K562 (cell line): ENCODE data around the gene TMEM39A. TPM values are rescaled to one million over a fixed set of nuclear protein-coding genes. Genes with fewer than 3 reads are reported as not detected.
A peak's percentile ranks its signal among the peaks of the same experiment; 100 is the strongest.

Experiments used
- FOXK1 ChIP-seq: sonication (generic); formaldehyde crosslinking; IDR thresholded peaks from 2 replicates; pipeline ENCODE4 v1.8.0; 2022; ENCODE audit warnings: missing genetic modification reagents, mild to moderate bottlenecking, borderline replicate concordance
- MYC ChIP-seq, 2 experiments: fragments of 250-450 bp in 1 of 2; sonication (Bioruptor Pico) in 1 of 2; IDR thresholded peaks; 2 replicates each; pipeline versions ENCODE4 v1.5.1 to v1.6.1; 2012 to 2021; ENCODE audit warnings: low read depth in 2 of 2, borderline replicate concordance in 1 of 2, improper control_type of control experiment in 1 of 2, low read length in 1 of 2, mild to moderate bottlenecking in 1 of 2, moderate library complexity in 1 of 2
- PHB2 ChIP-seq: fragments of 450-650 bp; IDR thresholded peaks from 2 replicates; pipeline ENCODE4 v1.6.1; 2017; ENCODE audit warnings: low read depth
- SMC3 ChIP-seq: conservative IDR thresholded peaks from 2 replicates; pipeline ENCODE4 v1.6.1; 2011; ENCODE audit warnings: low read depth, low read length, improper control_type of control experiment; ENCODE audit not compliant: insufficient read depth
- TAF9B ChIP-seq: fragments of 450-650 bp; IDR thresholded peaks from 2 replicates; pipeline ENCODE4 v1.6.1; 2018; ENCODE audit warnings: mild to moderate bottlenecking; ENCODE audit not compliant: partially characterized antibody
- TARDBP ChIP-seq: fragments of 450-650 bp; IDR thresholded peaks from 2 replicates; pipeline ENCODE4 v1.6.1; 2016
- XRCC5 ChIP-seq: fragments of 200-400 bp; formaldehyde crosslinking; IDR thresholded peaks from 2 replicates; pipeline ENCODE4 v1.6.1; 2017; ENCODE audit warnings: low read depth, mild to moderate bottlenecking, low read length
- ZC3H11A ChIP-seq: IDR thresholded peaks from 2 replicates; pipeline ENCODE4 v1.6.1; 2012; ENCODE audit warnings: low read depth, low read length, improper control_type of control experiment
- ZNF79 ChIP-seq: fragments of 250-450 bp; sonication (Bioruptor Pico); IDR thresholded peaks from 2 replicates; pipeline ENCODE4 v1.4.0; 2020; ENCODE audit warnings: low read depth, mild to moderate bottlenecking, moderate library complexity
- polyA plus RNA-seq, 8 experiments: library from polyadenylated mRNA; depleted of rRNA in 4 of 8; stranded (reverse) in 5 of 8; unstranded in 3 of 8; fragments of >200 nt; fragmentation: Nextera tagmentation in 2 of 8; fragmentation: Illumina TruSeq in 1 of 8; extraction: Ambion mirVana in 2 of 8; extraction: Trizol in 1 of 8; gene quantifications; 2 replicates each; pipeline versions ENCODE4 v1.2.1 to v1.2.3, GENCODE V29; 2011 to 2014; ENCODE audit warnings: inconsistent platforms in 1 of 8, missing spikeins in 1 of 8
- total RNA-seq, 7 experiments: library from RNA; depleted of rRNA in 6 of 7; stranded (reverse); fragments of >200 nt in 6 of 7; fragmentation: Illumina TruSeq in 2 of 7; extraction: Trizol in 2 of 7; gene quantifications; 2 replicates each; pipeline versions ENCODE4 v1.2.1 to v1.2.3, GENCODE V29; 2011 to 2021; ENCODE audit warnings: low replicate concordance in 1 of 7
- TF ChIP-seq, protein P1 (sequence below): sonication (generic); formaldehyde crosslinking; IDR thresholded peaks from 2 replicates; pipeline ENCODE4 v1.8.0; 2023; ENCODE audit warnings: mild to moderate bottlenecking, missing genetic modification reagents
- TF ChIP-seq, protein P2 (sequence below): fragments of 200-800 bp; sonication (Bioruptor generic); IDR thresholded peaks from 2 replicates; pipeline ENCODE4 v1.6.1; 2017; ENCODE audit warnings: missing genetic modification characterization, missing compliant biosample characterization

TMEM39A gene
- total and polyA plus RNA-seq, 9 of the 15 experiments (the other 6 are each of a cell fraction or from before 2014, with no cell fraction given), result 12.0 to 41.5 (median 15.4) TPM

DNA sequence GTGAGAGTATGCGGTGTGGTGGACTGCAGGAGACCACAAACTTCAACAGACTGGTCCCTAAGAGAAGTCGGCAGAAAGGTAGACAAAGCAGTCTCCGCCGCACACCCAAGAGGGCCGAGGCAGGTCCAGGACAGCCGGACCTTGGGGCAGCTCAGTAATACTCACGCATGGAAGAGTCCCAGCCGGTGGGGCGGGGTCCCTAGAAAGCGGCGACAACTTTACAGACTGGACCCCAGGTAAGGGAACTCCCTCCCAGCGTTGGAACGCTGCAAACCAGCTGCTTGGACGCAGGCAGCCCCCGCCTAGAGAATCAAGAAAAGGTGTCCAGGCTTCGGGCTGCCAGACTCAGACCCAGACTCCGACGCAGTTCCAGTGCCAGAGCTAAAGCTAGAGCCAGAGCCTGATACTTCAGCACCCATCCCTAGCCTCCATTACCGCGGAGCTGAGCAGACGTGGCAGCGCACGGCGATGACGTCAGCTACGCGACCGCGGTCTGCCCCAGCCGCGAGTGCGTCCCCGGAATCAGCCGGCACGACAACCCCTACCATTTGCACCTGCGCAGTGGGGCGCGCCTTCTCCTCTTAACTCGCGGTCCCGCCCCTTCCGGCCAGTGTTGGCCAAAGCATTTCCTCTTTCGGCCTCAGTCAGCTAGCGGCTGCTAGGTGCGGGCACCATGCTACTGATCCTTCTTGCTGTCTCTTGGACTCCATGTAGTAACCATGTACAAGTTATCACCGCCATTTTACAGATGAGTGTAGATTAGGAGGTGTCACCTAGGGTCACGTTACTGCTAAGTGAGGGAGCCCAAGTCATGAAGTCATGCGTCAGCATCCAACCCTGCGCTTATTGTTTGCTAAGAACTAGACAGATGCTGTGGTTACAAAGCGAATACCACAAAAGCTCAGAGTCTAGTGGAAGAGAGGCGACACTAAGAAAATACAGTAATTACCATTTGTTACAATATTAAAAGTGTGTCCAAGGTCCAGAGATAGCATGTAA, at the start of gene TMEM39A (continued):
- TF ChIP-seq XRCC5 (no peak), ZC3H11A (0 out of 2 replicates have a peak, but pooled peaks have one; percentile 65), TARDBP (no peak), TAF9B (peak; percentile 85), ZNF79 (CRISPR knock-in tag) (no peak), MYC (IDR thresholded peaks at IDR 0.05; ENCODE audit: low read depth, low read length) (peak; percentile 86), MYC (CRISPR knock-in tag; IDR thresholded peaks at IDR 0.05; ENCODE audit: borderline replicate concordance, low read depth) (no peak), PHB2 (no peak), FOXK1 (no peak), SMC3 (no peak)
- TF ChIP-seq, protein P1, sequence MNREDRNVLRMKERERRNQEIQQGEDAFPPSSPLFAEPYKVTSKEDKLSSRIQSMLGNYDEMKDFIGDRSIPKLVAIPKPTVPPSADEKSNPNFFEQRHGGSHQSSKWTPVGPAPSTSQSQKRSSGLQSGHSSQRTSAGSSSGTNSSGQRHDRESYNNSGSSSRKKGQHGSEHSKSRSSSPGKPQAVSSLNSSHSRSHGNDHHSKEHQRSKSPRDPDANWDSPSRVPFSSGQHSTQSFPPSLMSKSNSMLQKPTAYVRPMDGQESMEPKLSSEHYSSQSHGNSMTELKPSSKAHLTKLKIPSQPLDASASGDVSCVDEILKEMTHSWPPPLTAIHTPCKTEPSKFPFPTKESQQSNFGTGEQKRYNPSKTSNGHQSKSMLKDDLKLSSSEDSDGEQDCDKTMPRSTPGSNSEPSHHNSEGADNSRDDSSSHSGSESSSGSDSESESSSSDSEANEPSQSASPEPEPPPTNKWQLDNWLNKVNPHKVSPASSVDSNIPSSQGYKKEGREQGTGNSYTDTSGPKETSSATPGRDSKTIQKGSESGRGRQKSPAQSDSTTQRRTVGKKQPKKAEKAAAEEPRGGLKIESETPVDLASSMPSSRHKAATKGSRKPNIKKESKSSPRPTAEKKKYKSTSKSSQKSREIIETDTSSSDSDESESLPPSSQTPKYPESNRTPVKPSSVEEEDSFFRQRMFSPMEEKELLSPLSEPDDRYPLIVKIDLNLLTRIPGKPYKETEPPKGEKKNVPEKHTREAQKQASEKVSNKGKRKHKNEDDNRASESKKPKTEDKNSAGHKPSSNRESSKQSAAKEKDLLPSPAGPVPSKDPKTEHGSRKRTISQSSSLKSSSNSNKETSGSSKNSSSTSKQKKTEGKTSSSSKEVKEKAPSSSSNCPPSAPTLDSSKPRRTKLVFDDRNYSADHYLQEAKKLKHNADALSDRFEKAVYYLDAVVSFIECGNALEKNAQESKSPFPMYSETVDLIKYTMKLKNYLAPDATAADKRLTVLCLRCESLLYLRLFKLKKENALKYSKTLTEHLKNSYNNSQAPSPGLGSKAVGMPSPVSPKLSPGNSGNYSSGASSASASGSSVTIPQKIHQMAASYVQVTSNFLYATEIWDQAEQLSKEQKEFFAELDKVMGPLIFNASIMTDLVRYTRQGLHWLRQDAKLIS (CRISPR knock-in tag), result no peak
- TF ChIP-seq, protein P2, sequence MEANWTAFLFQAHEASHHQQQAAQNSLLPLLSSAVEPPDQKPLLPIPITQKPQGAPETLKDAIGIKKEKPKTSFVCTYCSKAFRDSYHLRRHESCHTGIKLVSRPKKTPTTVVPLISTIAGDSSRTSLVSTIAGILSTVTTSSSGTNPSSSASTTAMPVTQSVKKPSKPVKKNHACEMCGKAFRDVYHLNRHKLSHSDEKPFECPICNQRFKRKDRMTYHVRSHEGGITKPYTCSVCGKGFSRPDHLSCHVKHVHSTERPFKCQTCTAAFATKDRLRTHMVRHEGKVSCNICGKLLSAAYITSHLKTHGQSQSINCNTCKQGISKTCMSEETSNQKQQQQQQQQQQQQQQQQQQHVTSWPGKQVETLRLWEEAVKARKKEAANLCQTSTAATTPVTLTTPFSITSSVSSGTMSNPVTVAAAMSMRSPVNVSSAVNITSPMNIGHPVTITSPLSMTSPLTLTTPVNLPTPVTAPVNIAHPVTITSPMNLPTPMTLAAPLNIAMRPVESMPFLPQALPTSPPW (CRISPR knock-in tag), result peak; percentile 91
